Measurements from ENCODE around the gene SAMHD1.

SAMHD1 gene

DNA sequence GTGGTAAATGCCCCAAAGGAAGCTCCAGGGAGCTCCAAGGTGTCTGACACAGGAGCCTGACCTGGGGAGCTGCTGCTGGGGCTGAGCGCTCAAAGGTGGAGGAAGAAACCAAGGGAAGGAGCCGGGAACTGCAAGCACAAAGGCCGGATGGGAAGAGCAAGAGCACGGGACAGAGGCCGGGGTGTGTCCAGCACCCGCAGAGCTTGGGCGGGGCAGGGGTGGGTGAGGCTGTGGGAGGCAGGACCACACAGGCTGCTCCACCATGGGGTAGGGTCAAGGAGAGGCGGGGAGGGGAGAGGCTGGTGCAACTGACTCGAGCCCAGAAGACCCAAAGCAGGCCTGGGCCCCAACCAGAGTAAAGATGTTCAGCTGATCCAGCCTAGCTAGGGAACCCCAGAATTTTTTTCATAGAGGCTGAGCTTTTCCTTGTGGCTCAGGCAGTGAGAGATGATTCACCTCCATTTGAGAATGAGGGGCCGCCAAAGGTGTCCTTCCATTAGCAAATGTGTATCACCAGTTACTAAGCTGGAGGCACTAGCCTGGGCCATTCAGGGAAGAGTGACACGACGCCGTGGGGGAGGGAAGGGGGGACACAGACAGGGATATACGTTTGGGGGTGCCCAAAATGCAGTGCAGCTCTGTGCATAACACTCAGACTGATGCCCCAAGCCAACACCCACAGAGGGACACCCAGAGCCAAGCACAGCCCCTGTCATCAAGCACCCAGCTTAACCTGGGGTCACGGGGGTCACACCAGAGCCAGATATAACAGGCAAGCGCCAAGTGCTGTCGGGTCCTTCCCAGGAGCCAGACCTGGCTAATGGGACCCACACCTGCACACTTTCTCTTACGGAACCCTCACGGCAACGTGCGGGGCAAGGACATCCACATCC, 96.9 kb downstream of the SAMHD1 start:
- POLR2A ChIA-PET = interaction anchor here (0.7 kb wide), 1 partner anchor 18 kb away, joined by 3 read pairs; no protein-coding TSS in a partner anchor
- DNase-seq (ENCODE audit: low read depth, low spot score) = no peak
- H3K4me3 ChIP-seq (ENCODE audit: low read depth, low read length) = no peak overlapping the region
- CTCF ChIA-PET = interaction anchor here (0.9 to 5.4 kb wide), 9 partner anchors 9 to 99 kb away, joined by 3 to 40 read pairs (median 4); partner anchors contain the start of gene DSN1
- TF ChIP-seq, protein P1, sequence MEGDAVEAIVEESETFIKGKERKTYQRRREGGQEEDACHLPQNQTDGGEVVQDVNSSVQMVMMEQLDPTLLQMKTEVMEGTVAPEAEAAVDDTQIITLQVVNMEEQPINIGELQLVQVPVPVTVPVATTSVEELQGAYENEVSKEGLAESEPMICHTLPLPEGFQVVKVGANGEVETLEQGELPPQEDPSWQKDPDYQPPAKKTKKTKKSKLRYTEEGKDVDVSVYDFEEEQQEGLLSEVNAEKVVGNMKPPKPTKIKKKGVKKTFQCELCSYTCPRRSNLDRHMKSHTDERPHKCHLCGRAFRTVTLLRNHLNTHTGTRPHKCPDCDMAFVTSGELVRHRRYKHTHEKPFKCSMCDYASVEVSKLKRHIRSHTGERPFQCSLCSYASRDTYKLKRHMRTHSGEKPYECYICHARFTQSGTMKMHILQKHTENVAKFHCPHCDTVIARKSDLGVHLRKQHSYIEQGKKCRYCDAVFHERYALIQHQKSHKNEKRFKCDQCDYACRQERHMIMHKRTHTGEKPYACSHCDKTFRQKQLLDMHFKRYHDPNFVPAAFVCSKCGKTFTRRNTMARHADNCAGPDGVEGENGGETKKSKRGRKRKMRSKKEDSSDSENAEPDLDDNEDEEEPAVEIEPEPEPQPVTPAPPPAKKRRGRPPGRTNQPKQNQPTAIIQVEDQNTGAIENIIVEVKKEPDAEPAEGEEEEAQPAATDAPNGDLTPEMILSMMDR (IDR thresholded peaks at IDR 0.05; ENCODE audit: insufficient read depth, low read length, missing control alignments) = no peak

DNA sequence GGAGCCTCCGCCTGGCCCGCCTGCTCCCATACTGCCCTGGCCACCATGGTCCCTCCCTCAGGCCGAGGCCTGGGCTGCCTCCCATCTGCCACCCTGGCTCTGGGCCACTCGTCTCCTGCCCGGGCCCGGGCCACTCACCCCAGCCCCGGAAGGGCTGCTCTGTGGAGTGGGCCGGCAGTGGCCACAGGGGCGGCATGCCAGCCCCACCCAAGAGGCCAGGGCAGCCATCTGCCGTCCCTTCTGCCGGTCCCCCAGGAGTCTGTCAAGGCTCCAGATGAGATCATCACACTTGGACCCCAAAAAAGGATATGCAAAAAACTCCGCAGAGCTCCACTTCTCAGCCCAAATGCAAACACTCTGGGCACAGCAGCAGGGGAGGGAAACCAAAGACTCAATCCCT, 99.3 kb downstream of the SAMHD1 start:
- TF ChIP-seq, protein P1 (IDR thresholded peaks at IDR 0.05; ENCODE audit: insufficient read depth, low read length, missing control alignments) = no peak
- ChIA-PET CTCF (interaction anchor here (1.0 kb wide), 2 partner anchors 10 to 43 kb away, joined by 3 to 4 read pairs; no protein-coding TSS in a partner anchor), POLR2A (no interaction called here)
- H3K4me3 ChIP-seq (ENCODE audit: low read depth, low read length) = no peak overlapping the region
- DNase-seq (ENCODE audit: low read depth, low spot score) = no peak

DNA sequence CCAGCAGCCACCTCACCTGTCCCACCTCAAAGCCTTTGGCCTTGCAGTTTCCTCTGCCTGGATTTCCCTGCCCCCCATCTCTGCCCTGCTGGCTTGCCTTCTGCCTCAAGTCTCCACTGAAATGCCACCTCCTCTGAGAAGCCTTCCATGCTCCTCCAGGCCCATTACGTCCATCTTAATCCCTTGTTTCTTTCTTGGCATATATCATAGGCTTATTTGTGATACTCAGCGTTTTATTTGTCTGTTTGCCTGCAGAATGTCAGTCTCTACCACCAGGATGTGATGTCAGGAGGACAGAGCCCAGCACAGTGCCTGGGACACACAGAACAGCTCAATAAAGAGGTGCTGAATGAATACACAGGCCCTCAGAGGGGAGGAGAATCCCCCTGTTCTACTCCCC, 100.0 kb downstream of the SAMHD1 start:
- TF ChIP-seq, protein P1 (IDR thresholded peaks at IDR 0.05; ENCODE audit: insufficient read depth, low read length, missing control alignments) = no peak
- H3K4me3 ChIP-seq (ENCODE audit: low read depth, low read length) = no peak overlapping the region
- POLR2A ChIA-PET = no interaction called here
- CTCF ChIA-PET = interaction anchor here (1.0 kb wide), 1 partner anchor 43 kb away, joined by 4 read pairs; no protein-coding TSS in a partner anchor
- DNase-seq (ENCODE audit: low read depth, low spot score) = no peak

DNA sequence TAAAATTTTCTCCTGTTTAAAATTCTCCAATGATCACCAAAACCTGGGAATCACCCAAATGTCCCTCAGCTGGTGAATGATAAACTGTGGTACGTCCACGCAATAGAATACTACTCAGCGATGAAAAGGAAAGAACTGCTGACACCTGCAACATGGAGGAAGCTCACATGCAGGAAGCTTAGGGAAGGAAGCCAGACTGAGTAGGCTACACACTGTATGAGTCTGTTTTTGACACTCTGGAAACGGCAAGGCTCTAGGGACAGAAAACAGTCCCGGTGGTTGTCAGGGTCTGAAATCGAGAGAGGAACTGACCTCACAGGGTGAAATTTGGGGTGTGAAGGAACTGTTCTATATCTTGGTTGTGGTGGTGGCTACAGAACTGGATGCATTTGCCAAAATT, 100.7 kb downstream of the SAMHD1 start:
- H3K4me3 ChIP-seq (ENCODE audit: low read depth, low read length) = no peak overlapping the region
- ChIA-PET CTCF (interaction anchor here (0.6 to 3.4 kb wide), 2 partner anchors 13 to 42 kb away, joined by 3 to 9 read pairs; a partner anchor contains a TSS), POLR2A (no interaction called here)
- no peak for DNase-seq (ENCODE audit: low read depth, low spot score)
- TF ChIP-seq, protein P1 (IDR thresholded peaks at IDR 0.05; ENCODE audit: insufficient read depth, low read length, missing control alignments) = no peak

DNA sequence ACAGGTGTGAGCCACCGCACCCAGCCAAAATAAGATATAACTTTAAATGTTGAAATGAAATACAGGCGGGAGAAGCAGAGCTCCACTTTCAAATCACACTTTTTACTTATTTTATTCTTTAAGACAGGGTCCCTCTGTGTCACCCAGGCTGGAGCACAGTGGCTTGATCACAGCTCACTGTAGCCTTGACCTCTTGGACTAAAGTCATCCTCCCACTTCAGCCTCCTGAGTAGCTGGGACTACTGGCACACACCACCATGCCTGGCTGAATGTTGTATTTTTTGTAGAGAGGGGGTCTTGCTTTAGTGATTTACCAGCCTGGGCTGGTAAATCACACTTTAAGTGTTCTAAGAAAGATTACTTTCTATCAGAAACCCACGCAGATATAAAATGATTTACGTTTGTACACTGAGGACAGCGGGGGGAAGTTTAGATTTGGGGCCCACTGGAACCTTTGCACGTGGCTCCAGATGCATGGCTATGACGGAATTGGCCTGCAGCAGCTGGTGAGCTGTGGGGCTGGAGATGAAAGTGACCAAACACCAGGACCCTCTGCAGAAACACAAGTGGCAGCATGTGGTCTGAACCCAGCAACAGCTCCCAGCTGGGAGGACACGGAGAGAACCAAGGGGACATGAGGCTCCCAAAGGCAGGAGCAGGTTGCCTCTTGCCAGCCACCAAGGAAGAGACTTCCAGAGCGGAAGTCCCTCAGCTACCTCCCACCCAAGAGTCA, 102.0 kb downstream of the SAMHD1 start:
- TF ChIP-seq, protein P1 (IDR thresholded peaks at IDR 0.05; ENCODE audit: insufficient read depth, low read length, missing control alignments) = no peak
- POLR2A ChIA-PET = interaction anchor here (0.7 to 1.5 kb wide), 2 partner anchors 12 to 14 kb away, joined by 3 read pairs; a partner anchor contains a TSS
- CTCF ChIA-PET = interaction anchor here (0.7 to 3.4 kb wide), 2 partner anchors 14 to 41 kb away, joined by 3 to 9 read pairs; a partner anchor contains a TSS
- DNase-seq (ENCODE audit: low read depth, low spot score) = no peak
- no peak overlapping the region for H3K4me3 ChIP-seq (ENCODE audit: low read depth, low read length)
